SK-N-MC (cell line): ENCODE data around the gene MAN2A2.
A peak's percentile ranks its signal among the peaks of the same experiment; 100 is the strongest.
"Not testable (repeated sequence)": the region's sequence is repeated elsewhere in the genome, so short reads cannot be mapped to it uniquely, and the experiment has no call there.

ENCODE experiments used
- DNase-seq: peaks from one replicate; pipeline ENCODE4 v3.0.0-alpha.2; 2011; ENCODE audit warnings: low read depth, low spot score
- H3K27ac ChIP-seq: fragments of 200-600 bp; sonication (generic); 2 replicates; pipeline ENCODE4 v1.5.1; 2016; ENCODE audit warnings: mixed run types
- H3K36me3 ChIP-seq: fragments of 200-600 bp; sonication (generic); 2 replicates; pipeline ENCODE4 v1.6.1; 2017; ENCODE audit warnings: antibody characterized with exemption, low read length, mixed read lengths; ENCODE audit not compliant: insufficient read depth
- H3K4me3 ChIP-seq: fragments of 200-600 bp; sonication (generic); 2 replicates; pipeline ENCODE4 v1.5.1; 2016
- H3K9ac ChIP-seq: fragments of 200-600 bp; sonication (generic); 2 replicates; pipeline ENCODE4 v1.8.0; 2017; ENCODE audit warnings: mixed run types, mixed read lengths; ENCODE audit not compliant: insufficient read length
- H3K9me3 ChIP-seq: fragments of 200-600 bp; sonication (generic); 2 replicates; pipeline ENCODE4 v1.6.1; 2017; ENCODE audit warnings: low read depth, mild to moderate bottlenecking, antibody characterized with exemption, low read length, moderate library complexity, mixed read lengths
- EZH2 ChIP-seq: fragments of 200-600 bp; sonication (generic); IDR thresholded peaks from one replicate; pipeline ENCODE4 v1.6.1; 2017; ENCODE audit warnings: antibody characterized with exemption
- FOXP2 ChIP-seq: optimal IDR thresholded peaks from 2 replicates; pipeline ENCODE3; 2011; ENCODE audit warnings: mild to moderate bottlenecking, moderate library complexity; ENCODE audit not compliant: insufficient read depth; ENCODE audit errors: extremely low read length, control extremely low read depth
- POLR2AphosphoS5 ChIP-seq: IDR thresholded peaks from 2 replicates; pipeline ENCODE4 v1.6.1; 2012; ENCODE audit warnings: mild to moderate bottlenecking, low read depth, low read length, borderline replicate concordance

Gene MAN2A2

GRCh38 chr15:90892023-90892422, 11.1 kb upstream of the MAN2A2 start:
- Histone ChIP-seq H3K4me3 (no peak overlapping the region), H3K9ac (no peak overlapping the region), H3K27ac (no peak overlapping the region), H3K36me3 (no peaks in the 10 kb centered on the region), H3K9me3 (no peaks in the 10 kb centered on the region)
- DNase-seq: no peak
- TF ChIP-seq EZH2 (no peak), POLR2AphosphoS5 (no peak), FOXP2 (no peak)

GRCh38 chr15:90892498-90893174, 10.5 kb upstream of the MAN2A2 start:
- Histone ChIP-seq H3K4me3 (no peak overlapping the region), H3K36me3 (no peaks in the 10 kb centered on the region)

DNA sequence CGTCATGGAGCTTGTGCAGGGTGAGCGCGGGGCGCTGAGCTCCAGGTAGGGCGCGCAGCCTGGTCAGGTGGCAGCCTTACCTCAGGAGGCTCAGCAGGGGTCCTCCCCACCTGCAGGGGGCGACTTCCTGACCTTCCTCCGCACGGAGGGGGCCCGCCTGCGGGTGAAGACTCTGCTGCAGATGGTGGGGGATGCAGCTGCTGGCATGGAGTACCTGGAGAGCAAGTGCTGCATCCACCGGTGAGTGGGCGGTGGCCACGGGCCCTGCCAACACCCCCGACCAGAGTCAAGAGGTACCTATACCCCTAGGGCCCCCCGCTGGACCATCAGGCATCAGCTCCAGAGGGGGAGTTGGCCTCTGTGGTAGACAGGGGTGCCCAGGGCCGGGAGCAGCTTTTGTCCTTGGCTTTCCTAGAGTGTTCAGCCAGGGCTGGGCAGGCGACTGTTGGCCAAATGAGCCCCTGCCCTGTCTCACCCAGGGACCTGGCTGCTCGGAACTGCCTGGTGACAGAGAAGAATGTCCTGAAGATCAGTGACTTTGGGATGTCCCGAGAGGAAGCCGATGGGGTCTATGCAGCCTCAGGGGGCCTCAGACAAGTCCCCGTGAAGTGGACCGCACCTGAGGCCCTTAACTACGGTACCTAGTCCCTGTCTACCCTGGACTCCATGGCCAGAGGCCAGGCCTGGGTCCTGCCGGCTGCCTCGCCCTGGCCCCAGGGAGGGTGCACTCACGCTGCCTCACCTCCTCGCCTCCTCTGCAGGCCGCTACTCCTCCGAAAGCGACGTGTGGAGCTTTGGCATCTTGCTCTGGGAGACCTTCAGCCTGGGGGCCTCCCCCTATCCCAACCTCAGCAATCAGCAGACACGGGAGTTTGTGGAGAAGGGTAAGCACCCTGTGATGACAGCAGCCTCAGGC, 9.7 kb upstream of the MAN2A2 start:
- no peak overlapping the region for H3K27ac ChIP-seq
- no peak for DNase-seq
- H3K4me3 ChIP-seq: no peak overlapping the region

More at GRCh38 chr15:90892498-90893174, 10.5 kb upstream of the MAN2A2 start:
- Histone ChIP-seq H3K9me3 (no peaks in the 10 kb centered on the region), H3K27ac (no peak overlapping the region), H3K9ac (no peak overlapping the region)
- TF ChIP-seq FOXP2: no peak
- TF ChIP-seq EZH2: no peak
- no peak for TF ChIP-seq POLR2AphosphoS5
- no peak for DNase-seq

GRCh38 chr15:90895571-90896117, 7.5 kb upstream of the MAN2A2 start:
- Histone ChIP-seq H3K36me3 (no peaks in the 10 kb centered on the region), H3K27ac (no peak overlapping the region), H3K9ac (no peak overlapping the region), H3K4me3 (no peak overlapping the region), H3K9me3 (no peaks in the 10 kb centered on the region)
- no peak for DNase-seq
- TF ChIP-seq EZH2 (no peak), FOXP2 (no peak), POLR2AphosphoS5 (no peak)

More for the DNA sequence above, 9.7 kb upstream of the MAN2A2 start:
- TF ChIP-seq FOXP2: no peak
- no peak for TF ChIP-seq EZH2
- no peak for TF ChIP-seq POLR2AphosphoS5
- no peaks in the 10 kb centered on the region for H3K36me3 ChIP-seq
- no peak overlapping the region for H3K9ac ChIP-seq
- H3K9me3 ChIP-seq: no peaks in the 10 kb centered on the region

DNA sequence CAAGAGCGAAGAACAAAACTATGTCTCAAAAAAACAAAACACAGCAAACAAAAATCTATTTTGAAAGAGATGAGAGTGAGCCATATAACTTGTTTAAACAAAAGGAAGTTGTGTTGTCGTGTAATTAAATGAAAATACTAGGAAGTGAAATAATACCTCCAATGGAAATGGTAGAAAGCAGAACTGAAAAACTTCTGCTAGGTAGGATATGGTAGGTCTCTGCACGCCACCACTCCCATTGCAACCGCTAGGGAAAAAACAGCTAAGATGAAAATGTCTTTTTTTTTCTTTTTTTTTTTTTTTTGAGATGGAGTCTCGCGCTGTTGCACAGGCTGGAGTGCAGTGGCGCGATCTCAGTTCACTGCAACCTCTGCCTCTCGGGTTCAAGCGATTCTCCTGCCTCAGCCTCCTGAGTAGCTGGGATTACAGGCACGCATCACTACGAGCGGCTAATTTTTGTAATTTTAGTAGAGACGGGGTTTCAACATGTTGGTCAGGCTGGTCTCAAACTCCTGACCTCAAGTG, 5.9 kb upstream of the MAN2A2 start:
- not testable (repeated sequence) for DNase-seq, H3K9me3 ChIP-seq

GRCh38 chr15:90901175-90902039, 1.7 kb upstream of the MAN2A2 start:
- Histone ChIP-seq H3K27ac (no peak overlapping the region), H3K4me3 (peak overlapping the region; percentile 84), H3K36me3 (peaks cover 14% of the 10 kb centered on the region), H3K9ac (peak overlapping the region; percentile 79), H3K9me3 (no peaks in the 10 kb centered on the region)
- no peak for DNase-seq
- no peak for TF ChIP-seq EZH2

More for the DNA sequence above, 5.9 kb upstream of the MAN2A2 start:
- not testable (repeated sequence) for H3K9ac ChIP-seq, H3K27ac ChIP-seq, H3K36me3 ChIP-seq, H3K4me3 ChIP-seq

- Histone ChIP-seq H3K9ac (peak overlapping the region; percentile 79), H3K36me3 (peaks cover 22% of the 10 kb centered on the region), H3K27ac (no peak overlapping the region), H3K9me3 (no peaks in the 10 kb centered on the region), H3K4me3 (peak overlapping the region; percentile 84)
- DNase-seq: no peak
- TF ChIP-seq EZH2 (no peak), POLR2AphosphoS5 (peak; percentile 63)
Observed at GRCh38 chr15:90902040-90902839, 862 bp upstream of the MAN2A2 start.
